GM12878 (cell line): ENCODE results near the gene RAP2C.

Source experiments
- ATF3 ChIP-seq: IDR thresholded peaks from 2 replicates; pipeline ENCODE4 v1.6.1; 2011; ENCODE audit warnings: low read depth, mild to moderate bottlenecking, low read length, moderate library complexity, borderline replicate concordance; ENCODE audit errors: extremely low read depth
- CTCF ChIP-seq, 3 experiments: IDR thresholded peaks in 2 of 3; conservative IDR thresholded peaks in 1 of 3; 2 replicates each; pipeline ENCODE4 v1.5.1; 2011; ENCODE audit warnings: low read depth in 3 of 3, low read length in 3 of 3, mild to moderate bottlenecking in 3 of 3, control low read depth in 2 of 3, moderate library complexity in 2 of 3, inconsistent platforms in 1 of 3, mixed read lengths in 1 of 3; ENCODE audit not compliant: control insufficient read depth in 2 of 3, insufficient read depth in 1 of 3; ENCODE audit errors: extremely low read depth in 1 of 3
- EP300 ChIP-seq, 2 experiments: fragments of 150-350 bp in 1 of 2; IDR thresholded peaks; 2 replicates each; pipeline ENCODE4 v1.6.1; 2011 to 2012; ENCODE audit warnings: low read depth in 2 of 2, low read length in 2 of 2, borderline replicate concordance in 1 of 2, improper control_type of control experiment in 1 of 2, inconsistent platforms in 1 of 2; ENCODE audit not compliant: control insufficient read depth in 1 of 2
- EZH2 ChIP-seq: IDR thresholded peaks from 2 replicates; pipeline ENCODE4 v1.6.1; 2012; ENCODE audit warnings: low read depth, mild to moderate bottlenecking, control low read depth, inconsistent platforms, low read length, borderline replicate concordance; ENCODE audit not compliant: control insufficient read depth
- KAT2A ChIP-seq: conservative IDR thresholded peaks from 2 replicates; pipeline ENCODE4 v1.6.1; 2011; ENCODE audit warnings: low read depth, low read length; ENCODE audit not compliant: control insufficient read depth
- PBX3 ChIP-seq: IDR thresholded peaks from 2 replicates; pipeline ENCODE4 v1.6.1; 2011; ENCODE audit warnings: mild to moderate bottlenecking, low read depth, low read length, moderate library complexity; ENCODE audit not compliant: insufficient replicate concordance
- POLR2AphosphoS5 ChIP-seq: IDR thresholded peaks from 2 replicates; pipeline ENCODE4 v1.6.1; 2011; ENCODE audit warnings: mild to moderate bottlenecking, low read length, inconsistent platforms
- POU2F2 ChIP-seq: IDR thresholded peaks from 3 replicates; pipeline ENCODE4 v1.6.1; 2011; ENCODE audit warnings: low read depth, mild to moderate bottlenecking, low read length, borderline replicate concordance
- RAD21 ChIP-seq: IDR thresholded peaks from 2 replicates; pipeline ENCODE4 v1.6.1; 2011; ENCODE audit warnings: mild to moderate bottlenecking, low read depth, low read length, moderate library complexity; ENCODE audit not compliant: insufficient read depth
- REST ChIP-seq: IDR thresholded peaks from 2 replicates; pipeline ENCODE4 v1.6.1; 2012; ENCODE audit warnings: mild to moderate bottlenecking, low read depth, low read length
- SMAD1 ChIP-seq: fragments of 450-650 bp; IDR thresholded peaks from 2 replicates; pipeline ENCODE4 v1.6.1; 2018; ENCODE audit warnings: mild to moderate bottlenecking, low read depth; ENCODE audit not compliant: partially characterized antibody
- SMC3 ChIP-seq: IDR thresholded peaks from 2 replicates; pipeline ENCODE4 v1.6.1; 2011; ENCODE audit warnings: low read length, improper control_type of control experiment, borderline replicate concordance
- SRF ChIP-seq, 2 experiments: IDR thresholded peaks; 2 replicates each; pipeline ENCODE4 v1.6.1; 2011; ENCODE audit warnings: low read depth in 2 of 2, low read length in 2 of 2, mild to moderate bottlenecking in 1 of 2, moderate library complexity in 1 of 2
- ZSCAN29 ChIP-seq: fragments of 450-650 bp; IDR thresholded peaks from 2 replicates; pipeline ENCODE4 v1.6.1; 2017; ENCODE audit warnings: mild to moderate bottlenecking, moderate library complexity

- no peak for TF ChIP-seq EZH2
- TF ChIP-seq ZSCAN29, result no peak
- TF ChIP-seq CTCF (IDR thresholded peaks at IDR 0.05 in 2 of 3, conservative IDR thresholded peaks at IDR 0.05 in 1 of 3; ENCODE audit: control insufficient read depth in 2 of 3, extremely low read depth in 1 of 3, insufficient read depth in 1 of 3, low read depth in 3 of 3, low read length in 3 of 3), result no peak
- TF ChIP-seq POU2F2, result no peak
- no peak for TF ChIP-seq SMC3
- no peak for TF ChIP-seq ATF3
- no peak for TF ChIP-seq RAD21
- no peak for TF ChIP-seq SRF (IDR thresholded peaks at IDR 0.05; ENCODE audit: low read depth in 2 of 2, low read length in 2 of 2)
- no peak for TF ChIP-seq POLR2AphosphoS5
- TF ChIP-seq KAT2A, result no peak
- no peak for TF ChIP-seq PBX3
- no peak for TF ChIP-seq REST
- TF ChIP-seq SMAD1, result no peak
- no peak for TF ChIP-seq EP300 (IDR thresholded peaks at IDR 0.05; ENCODE audit: borderline replicate concordance in 1 of 2, control insufficient read depth in 1 of 2, low read depth in 2 of 2, low read length in 2 of 2)
Measured at GRCh38 chrX:132193872-132194574, 25.2 kb downstream of the RAP2C start.
